ENCODE measurements around the gene ADPRM.

- TF ChIP-seq CTCF (IDR thresholded peaks at IDR 0.05) (no peak), ZFX (IDR thresholded peaks at IDR 0.05; ENCODE audit: borderline replicate concordance) (no peak)
Observed at GRCh38 chr17:10756185-10756584, 58.8 kb downstream of the ADPRM start.
